Jurkat, Clone E6-1 (cell line): ENCODE data around the gene PARD3.

ENCODE experiments used
- DNase-seq: peaks from one replicate; pipeline ENCODE4 v3.0.0-alpha.2; 2011; ENCODE audit warnings: low read depth, low spot score
- H3K4me3 ChIP-seq: 2 replicates; pipeline ENCODE4 v1.5.1; 2011; ENCODE audit warnings: mild to moderate bottlenecking, low read length, control low read depth, moderate library complexity

Gene PARD3

DNA sequence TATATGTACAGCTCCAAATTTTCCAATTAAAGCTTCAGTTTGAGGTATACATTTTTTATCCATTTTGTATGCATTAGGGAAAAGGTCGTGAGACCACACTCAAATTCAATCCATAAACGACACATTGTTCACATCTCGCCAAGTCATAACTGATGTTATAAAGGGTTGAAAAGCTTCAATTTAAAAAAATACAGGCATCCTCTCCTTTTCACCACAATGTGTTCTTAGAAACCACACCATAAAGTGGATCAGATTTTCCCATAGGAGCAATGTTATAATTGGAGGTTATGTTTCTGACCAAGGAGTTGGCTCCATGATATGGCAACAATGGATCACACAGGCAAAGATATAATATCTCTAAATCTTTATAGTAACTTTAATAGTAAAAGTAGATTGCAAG is 663.6 kb downstream of the PARD3 start:
- DNase-seq, result no peak
- no peak overlapping the region for H3K4me3 ChIP-seq

GRCh38 chr10:34150103-34150502 is 665.0 kb downstream of the PARD3 start:
- no peak overlapping the region for H3K4me3 ChIP-seq

DNA sequence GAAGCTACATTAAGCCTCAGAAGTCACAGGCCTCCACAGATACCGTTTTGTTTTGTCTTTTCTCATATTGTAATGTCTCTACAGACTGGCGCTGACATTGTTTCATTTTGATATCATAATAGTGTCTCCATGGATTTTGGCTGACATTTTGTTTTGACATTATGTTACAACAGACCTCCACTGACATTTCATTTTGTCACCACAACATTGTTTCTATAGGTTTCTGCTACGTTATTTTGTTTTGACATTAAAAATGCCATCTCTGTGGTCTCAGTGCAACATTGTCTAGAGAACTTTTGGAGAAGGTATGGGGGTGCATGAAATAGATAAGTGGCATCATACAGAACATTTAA is 666.8 kb downstream of the PARD3 start:
- no peak overlapping the region for H3K4me3 ChIP-seq
- no peak for DNase-seq

More at GRCh38 chr10:34150103-34150502, 665.0 kb downstream of the PARD3 start:
- no peak for DNase-seq

DNA sequence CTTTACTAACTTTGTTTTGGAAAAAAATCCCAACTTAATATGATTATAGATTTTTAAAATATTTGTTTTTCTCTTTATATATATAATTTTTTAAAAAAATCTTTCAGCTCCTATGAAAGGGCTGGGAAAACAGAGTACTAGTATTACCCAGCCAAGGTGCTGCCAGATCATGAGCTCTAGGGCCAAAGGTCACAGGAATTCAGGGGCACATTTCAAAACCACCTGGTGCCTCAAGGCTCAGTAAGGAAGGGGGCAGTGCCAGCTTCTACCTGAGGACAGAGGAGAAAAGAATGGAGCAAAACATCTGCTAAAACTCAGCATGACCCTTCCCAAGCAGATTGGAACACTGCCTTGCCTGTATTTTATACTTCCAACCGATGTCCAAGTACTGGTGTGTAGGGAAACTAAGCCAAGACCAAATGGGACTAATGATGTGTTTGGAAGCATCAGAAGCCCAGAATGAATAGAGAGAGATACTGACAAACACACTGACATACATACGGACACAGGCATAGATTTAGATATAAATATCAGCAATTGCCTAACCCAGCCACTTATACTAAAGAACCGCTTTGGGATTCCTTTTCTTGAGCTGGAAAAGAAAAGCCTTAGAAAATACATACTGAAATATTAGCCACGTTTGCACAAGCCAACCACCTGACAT is 667.3 kb downstream of the PARD3 start:
- DNase-seq, result no peak
- no peak overlapping the region for H3K4me3 ChIP-seq

- no peak for DNase-seq
- H3K4me3 ChIP-seq, result no peak overlapping the region
Observed at GRCh38 chr10:34145715-34146114, 669.4 kb downstream of the PARD3 start.

- DNase-seq, result no peak
Observed at GRCh38 chr10:34143466-34143865, 671.6 kb downstream of the PARD3 start.

GRCh38 chr10:34141032-34141680 is 673.9 kb downstream of the PARD3 start:
- no peak for DNase-seq
- H3K4me3 ChIP-seq, result no peak overlapping the region

More at GRCh38 chr10:34143466-34143865, 671.6 kb downstream of the PARD3 start:
- H3K4me3 ChIP-seq, result no peak overlapping the region

- no peak for DNase-seq
- no peak overlapping the region for H3K4me3 ChIP-seq
Observed at GRCh38 chr10:34139559-34139958, 675.5 kb downstream of the PARD3 start.

DNA sequence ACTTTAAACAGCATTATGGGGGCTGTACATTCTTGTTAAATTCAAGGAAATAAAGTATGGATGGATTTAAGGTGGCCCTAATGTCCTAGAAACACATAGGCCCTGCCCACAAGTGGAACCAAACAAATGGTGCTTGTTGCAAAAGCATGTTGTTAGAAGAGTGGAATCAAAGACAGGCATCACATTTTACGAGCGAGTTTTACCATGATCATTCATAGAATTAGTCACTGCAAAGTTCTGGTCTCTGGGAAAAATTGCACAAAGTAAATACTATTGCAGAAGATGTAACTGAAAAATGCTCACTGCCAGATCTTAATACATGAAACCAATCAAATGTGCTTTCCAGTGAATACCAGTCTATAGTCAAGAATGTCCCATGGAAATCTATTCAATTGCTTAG is 677.1 kb downstream of the PARD3 start:
- H3K4me3 ChIP-seq, result no peak overlapping the region
- DNase-seq, result no peak

- no peak overlapping the region for H3K4me3 ChIP-seq
- peak; percentile 45 for DNase-seq
Observed at GRCh38 chr10:34137201-34137600, 677.9 kb downstream of the PARD3 start.

GRCh38 chr10:34135515-34135914 is 679.6 kb downstream of the PARD3 start:
- H3K4me3 ChIP-seq, result no peak overlapping the region
- peak; percentile 82 for DNase-seq

GRCh38 chr10:34134602-34135001 is 680.5 kb downstream of the PARD3 start:
- DNase-seq, result no peak
- H3K4me3 ChIP-seq, result no peak overlapping the region

DNA sequence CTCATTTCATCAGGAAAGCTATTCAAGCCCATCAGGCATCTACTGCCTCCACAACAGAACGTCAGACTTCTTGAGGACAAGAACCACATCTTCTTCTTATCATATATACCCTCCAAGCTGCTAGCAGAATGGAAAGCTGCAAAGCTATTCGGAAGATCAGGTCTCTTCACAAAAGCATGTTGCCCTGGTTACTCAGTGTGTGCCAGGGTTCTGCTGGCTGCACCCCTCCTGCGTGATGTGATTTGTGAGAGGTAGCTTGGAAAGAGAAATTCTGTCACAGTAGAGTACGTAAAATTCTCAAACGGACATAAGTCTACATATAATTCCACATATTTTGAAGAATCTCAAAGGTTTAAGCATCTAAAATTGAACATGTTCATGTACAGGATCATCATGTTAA is 681.7 kb downstream of the PARD3 start:
- no peak for DNase-seq
- H3K4me3 ChIP-seq, result no peak overlapping the region

DNA sequence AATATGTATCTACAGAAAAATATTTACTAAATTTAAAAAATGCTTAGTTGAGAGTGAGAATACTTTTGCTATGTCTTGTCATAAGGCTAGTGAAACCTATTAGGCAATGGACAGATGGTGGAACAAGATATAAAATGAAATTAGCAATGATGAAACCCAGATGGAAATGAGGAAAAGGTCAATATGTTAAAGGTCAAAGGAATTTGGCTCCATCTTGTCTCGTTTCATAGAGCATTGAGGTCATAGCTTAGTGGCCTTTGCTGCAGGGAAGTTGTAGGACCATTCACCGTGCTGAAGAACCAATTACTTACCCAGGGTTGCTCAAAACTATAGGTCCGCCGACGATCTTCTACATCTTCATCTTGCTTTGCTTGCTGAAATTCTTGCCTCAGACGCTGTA is 683.9 kb downstream of the PARD3 start:
- no peak overlapping the region for H3K4me3 ChIP-seq
- DNase-seq, result no peak

- DNase-seq, result no peak
- H3K4me3 ChIP-seq, result no peak overlapping the region
Observed at GRCh38 chr10:34127676-34128075, 687.4 kb downstream of the PARD3 start.

GRCh38 chr10:34126371-34127151 is 688.5 kb downstream of the PARD3 start:
- no peak for DNase-seq
- H3K4me3 ChIP-seq, result no peak overlapping the region

GRCh38 chr10:34125702-34126101 is 689.4 kb downstream of the PARD3 start:
- H3K4me3 ChIP-seq, result no peak overlapping the region
- DNase-seq, result no peak

DNA sequence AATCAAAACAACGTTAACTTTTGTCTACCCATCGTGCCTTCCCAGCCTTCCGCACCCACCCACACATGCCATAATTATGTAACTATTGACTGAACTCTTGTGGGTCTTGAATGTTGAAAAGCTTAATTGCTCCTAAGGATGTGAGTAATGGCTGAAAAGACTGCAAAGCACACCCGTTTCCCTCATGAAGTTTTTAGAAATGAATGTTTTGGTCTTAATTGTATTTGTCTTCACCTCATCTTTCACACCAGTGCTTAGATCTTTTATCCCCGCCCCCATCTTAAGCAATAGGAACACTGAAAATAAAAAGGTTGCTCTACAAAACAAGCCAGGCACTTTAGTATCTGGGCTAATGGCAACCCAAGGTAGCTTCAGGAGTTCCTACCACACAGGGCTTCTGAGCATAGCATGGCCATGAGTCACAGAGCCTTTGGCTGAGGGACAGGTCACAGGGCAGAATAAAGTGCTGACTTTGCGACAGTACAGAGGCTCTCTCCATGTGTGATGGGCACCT is 690.5 kb downstream of the PARD3 start:
- no peak overlapping the region for H3K4me3 ChIP-seq
- DNase-seq, result no peak

DNA sequence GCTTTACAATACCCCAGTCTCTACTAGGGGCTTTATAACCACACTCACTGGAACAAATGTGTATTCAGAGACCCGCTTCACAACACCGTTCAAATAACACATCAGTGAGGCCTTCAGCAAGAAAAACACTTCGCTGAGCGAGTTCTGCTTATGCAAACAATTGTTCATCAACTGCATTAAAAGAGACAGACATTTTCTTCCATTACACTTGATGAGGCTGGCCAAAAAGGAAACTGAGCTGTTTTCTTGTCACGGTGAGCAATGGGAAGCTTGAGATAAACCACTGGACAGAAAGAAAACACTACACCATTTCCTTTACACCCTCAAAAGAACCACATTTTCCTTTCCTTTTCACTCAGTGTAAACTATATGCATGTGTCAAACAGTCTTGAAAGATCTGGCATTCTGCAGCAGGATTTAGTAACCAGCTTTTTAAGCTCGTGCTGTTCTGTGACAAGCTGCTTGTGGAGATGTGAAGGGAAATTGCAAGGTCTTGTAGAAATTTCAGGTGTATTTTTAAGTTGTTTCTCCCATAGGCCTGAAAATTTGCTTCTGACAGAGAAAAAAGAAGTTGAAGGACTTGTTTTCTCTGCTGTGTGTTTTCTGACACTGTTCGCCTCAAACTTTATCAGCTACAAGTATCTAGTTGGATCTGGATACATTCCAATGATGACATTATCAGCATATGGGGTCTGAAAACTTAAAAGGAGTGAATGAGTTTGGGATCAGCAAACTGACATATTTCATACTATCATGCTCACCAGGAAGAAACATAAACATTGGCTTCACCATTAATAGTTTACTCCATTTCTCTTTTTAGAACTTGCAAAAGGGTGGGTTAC is 693.1 kb downstream of the PARD3 start:
- no peak overlapping the region for H3K4me3 ChIP-seq
- DNase-seq, result peak; percentile 65
